ENCODE measurements around the gene XIRP1.

The XIRP1 gene

DNA sequence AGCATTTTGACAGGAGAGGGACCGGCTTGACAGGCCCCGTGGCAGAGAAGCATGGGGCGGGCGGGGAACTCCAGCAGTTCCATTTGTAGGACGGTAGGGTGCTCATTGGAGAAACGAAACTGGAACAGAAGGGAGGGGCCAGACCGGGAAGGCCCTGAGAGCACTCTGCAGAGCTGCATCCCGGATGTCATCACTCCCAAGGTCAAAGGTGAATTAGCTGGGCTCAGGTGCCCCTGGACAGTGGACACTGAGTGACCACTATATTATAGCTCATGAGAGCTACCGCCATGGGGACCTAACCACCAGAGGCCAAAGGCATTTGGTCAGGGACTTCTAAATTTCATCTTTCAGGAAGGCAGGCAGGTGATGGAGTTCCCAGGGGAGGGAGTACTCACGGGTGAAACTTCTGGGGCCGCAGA is 46.3 kb downstream of the XIRP1 start:
- peak overlapping the region; percentile 69 for H3K4me2 ChIP-seq (ENCODE audit: low read length)
- peaks cover 64% of the 10 kb centered on the region for H3K4me1 ChIP-seq (ENCODE audit: control insufficient read depth, insufficient read depth, low read length)
- H3K9me3 ChIP-seq (replicated peaks; ENCODE audit: low read length) = no peaks in the 10 kb centered on the region
- H3K27me3 ChIP-seq (ENCODE audit: control insufficient read depth, insufficient read depth, low read length) = no peaks in the 10 kb centered on the region
- no peak overlapping the region for H3K4me3 ChIP-seq (ENCODE audit: low read length)
- H3K9ac ChIP-seq (ENCODE audit: low read depth, low read length) = peak overlapping the region; percentile 13
- peaks cover 54% of the 10 kb centered on the region for H3K36me3 ChIP-seq (ENCODE audit: insufficient read depth, low read length)

DNA sequence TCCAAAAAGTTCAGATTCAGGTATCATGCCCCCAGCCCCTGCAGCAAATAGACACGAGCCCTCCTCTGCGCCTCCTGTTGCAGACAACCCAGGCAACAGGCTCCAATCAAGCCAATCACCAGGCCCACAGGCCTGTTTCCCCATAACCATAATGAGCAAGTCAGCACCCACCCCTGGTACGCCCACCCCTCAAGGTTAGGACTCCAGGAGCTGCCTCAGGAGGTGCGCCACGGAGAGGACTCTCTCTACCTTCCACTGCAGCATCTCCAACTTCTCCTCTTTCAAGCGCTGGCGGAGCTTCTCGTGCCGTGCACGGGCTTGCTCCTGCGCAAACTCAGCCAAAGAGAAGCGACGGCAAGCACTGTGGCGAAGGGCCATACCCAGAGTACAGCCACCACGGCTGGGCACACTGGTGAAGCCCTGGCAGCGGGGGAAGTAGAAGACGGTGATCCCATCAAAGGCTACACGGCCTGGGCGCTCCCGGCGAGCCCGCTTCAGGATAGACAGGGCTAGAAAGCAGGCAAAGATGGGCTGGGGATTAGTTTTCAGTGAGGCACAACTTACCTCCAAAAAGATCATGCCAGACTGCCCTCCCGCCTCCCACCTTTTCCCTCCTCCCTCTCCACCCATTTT is 47.5 kb downstream of the XIRP1 start:
- Histone ChIP-seq H3K36me3 (ENCODE audit: insufficient read depth, low read length) (peaks cover 54% of the 10 kb centered on the region), H3K9me3 (replicated peaks; ENCODE audit: low read length) (no peaks in the 10 kb centered on the region), H3K4me2 (ENCODE audit: low read length) (no peak overlapping the region), H3K27me3 (ENCODE audit: control insufficient read depth, insufficient read depth, low read length) (no peaks in the 10 kb centered on the region), H3K9ac (ENCODE audit: low read depth, low read length) (no peak overlapping the region), H3K4me1 (ENCODE audit: control insufficient read depth, insufficient read depth, low read length) (peaks cover 53% of the 10 kb centered on the region), H3K4me3 (ENCODE audit: low read length) (no peak overlapping the region)

DNA sequence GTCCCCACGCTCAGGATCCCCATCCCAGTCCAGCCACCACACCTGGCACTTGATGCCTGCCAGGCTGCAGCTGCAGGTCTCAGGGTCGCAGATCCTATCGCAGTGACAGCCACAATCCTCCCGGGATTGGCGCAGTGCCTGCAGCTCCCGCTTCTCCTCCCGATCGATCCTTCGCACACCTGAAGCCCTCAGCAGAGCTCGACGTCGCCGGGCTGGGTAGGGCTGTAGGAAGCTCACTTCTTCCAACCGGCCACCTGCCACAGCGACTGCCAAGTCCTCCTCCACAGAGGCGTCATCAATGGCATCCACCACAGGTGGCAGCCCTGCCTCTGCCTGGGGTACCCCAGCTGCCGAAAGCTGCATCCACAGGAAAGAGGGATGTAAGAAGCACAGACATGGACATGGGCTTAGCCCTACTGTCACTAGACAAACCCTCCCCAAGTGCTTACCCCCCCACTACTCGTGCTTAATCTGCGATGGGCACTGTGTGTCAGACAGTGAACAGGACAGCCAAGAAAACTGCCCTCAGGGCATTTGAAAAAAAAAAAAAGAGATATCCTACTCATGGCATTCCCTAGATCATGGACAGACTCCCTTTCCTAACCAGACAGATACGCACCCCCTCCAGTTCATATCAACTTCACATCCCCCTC is 48.2 kb downstream of the XIRP1 start:
- Histone ChIP-seq H3K4me1 (ENCODE audit: control insufficient read depth, insufficient read depth, low read length) (peaks cover 46% of the 10 kb centered on the region), H3K9me3 (replicated peaks; ENCODE audit: low read length) (no peaks in the 10 kb centered on the region), H3K4me2 (ENCODE audit: low read length) (no peak overlapping the region), H3K4me3 (ENCODE audit: low read length) (no peak overlapping the region), H3K9ac (ENCODE audit: low read depth, low read length) (no peak overlapping the region), H3K36me3 (ENCODE audit: insufficient read depth, low read length) (peaks cover 54% of the 10 kb centered on the region), H3K27me3 (ENCODE audit: control insufficient read depth, insufficient read depth, low read length) (no peaks in the 10 kb centered on the region)

DNA sequence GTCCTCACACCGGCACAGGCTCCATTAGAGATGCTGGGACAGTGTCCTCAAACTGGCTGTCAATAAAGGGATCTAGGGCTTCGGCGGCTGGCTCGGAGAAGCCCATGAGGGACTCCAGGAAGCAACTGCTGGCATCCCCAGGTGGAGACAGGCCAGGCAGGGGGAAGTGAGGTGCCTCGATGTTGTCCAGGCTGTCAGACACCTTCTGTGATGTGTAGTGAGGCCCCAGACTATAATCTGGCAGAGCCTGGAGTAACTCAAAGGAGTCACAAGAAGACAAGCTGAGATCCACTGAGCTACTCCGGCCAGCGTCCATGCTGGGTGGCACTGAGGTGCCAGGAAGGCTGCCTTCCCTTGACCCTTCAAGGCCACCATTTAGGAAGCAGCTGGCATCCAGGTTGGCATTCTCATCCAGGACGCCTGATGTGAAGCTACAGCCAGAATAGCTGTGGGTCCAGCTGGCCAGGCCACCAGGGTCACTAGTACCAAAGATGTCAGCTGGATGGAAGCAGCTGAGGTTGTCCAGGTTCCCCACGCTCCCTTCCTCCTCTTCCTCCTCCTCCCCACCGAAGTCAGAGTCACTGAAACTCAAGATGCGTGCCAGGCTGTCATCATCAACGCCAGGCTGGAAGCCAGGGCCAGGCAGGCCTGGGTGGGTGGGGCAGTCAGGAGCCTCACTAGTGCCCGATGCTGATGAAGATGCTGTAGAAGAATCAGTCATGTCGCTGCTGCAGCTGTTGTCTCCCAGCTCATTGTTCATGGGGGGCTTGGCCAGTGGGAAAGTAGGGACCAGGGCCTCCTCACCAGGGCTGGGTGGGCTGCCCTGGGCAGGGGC is 49.1 kb downstream of the XIRP1 start:
- H3K27me3 ChIP-seq (ENCODE audit: control insufficient read depth, insufficient read depth, low read length) = no peaks in the 10 kb centered on the region
- H3K9me3 ChIP-seq (replicated peaks; ENCODE audit: low read length) = no peaks in the 10 kb centered on the region
- H3K9ac ChIP-seq (ENCODE audit: low read depth, low read length) = no peak overlapping the region
- H3K4me3 ChIP-seq (ENCODE audit: low read length) = no peak overlapping the region
- peaks cover 54% of the 10 kb centered on the region for H3K36me3 ChIP-seq (ENCODE audit: insufficient read depth, low read length)
- peaks cover 37% of the 10 kb centered on the region for H3K4me1 ChIP-seq (ENCODE audit: control insufficient read depth, insufficient read depth, low read length)
- no peak overlapping the region for H3K4me2 ChIP-seq (ENCODE audit: low read length)

DNA sequence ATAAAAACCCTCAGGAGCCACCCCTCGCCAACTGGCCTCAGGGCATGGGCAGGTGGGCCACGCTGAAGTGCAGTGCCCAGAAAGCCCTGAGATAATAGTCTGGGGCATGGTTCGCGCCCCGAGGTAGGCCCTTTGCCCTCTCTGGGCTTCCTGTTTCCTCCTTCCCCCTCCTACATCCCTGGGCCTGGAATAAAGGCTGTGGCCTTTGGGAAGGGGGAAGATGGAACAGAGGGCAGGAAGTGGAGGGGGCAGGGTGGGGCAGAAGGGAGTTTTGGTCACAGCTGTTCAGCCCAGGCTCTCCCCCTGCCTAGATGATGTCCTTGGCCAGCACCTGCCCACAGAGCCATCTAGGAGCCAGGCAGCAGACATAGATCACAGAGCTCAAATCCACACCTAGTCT is 50.3 kb downstream of the XIRP1 start:
- Histone ChIP-seq H3K4me1 (ENCODE audit: control insufficient read depth, insufficient read depth, low read length) (peaks cover 25% of the 10 kb centered on the region), H3K4me3 (ENCODE audit: low read length) (no peak overlapping the region), H3K9ac (ENCODE audit: low read depth, low read length) (no peak overlapping the region), H3K9me3 (replicated peaks; ENCODE audit: low read length) (no peaks in the 10 kb centered on the region), H3K4me2 (ENCODE audit: low read length) (no peak overlapping the region), H3K36me3 (ENCODE audit: insufficient read depth, low read length) (peaks cover 54% of the 10 kb centered on the region), H3K27me3 (ENCODE audit: control insufficient read depth, insufficient read depth, low read length) (no peaks in the 10 kb centered on the region)

DNA sequence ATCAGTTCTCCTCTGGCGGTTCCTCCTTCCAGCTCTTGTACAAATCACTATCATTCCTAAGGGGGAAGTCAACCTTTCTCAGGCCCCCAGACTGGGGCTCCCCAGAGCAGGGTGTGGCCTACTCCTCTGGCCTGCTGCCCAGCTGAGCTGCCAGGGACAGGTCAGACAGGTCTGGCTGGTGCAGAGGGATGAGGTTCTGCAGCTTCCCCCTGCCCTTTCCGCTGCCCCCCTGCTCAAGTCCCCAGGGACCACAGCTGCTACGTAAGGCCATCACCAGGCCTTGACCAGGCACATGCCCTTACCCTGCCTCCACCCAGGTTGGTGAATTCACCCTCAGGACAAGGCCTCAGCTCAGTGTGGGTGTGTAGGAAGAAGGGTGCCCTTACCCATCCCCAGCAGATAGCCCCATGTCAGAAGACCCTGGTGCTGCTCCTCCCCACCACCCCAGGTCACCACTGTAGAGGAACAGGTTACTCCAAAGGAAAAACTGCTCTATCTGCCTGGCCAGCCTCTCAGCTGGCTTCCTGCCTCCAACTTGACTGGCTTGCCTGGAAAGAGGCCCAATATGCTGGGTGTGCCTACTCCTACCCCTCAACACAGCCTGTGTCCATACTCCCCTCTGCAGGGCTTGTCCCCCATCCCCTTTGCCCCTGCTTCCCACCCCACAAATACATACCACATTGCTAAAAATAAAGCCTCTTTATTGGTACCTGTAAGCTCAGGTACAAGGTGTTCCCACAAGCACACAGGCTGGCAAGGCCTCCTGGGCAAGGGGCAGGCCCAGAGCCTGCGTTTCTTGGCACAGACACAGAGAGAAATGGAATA is 51.0 kb downstream of the XIRP1 start:
- H3K9me3 ChIP-seq (replicated peaks; ENCODE audit: low read length) = no peaks in the 10 kb centered on the region
- H3K9ac ChIP-seq (ENCODE audit: low read depth, low read length) = no peak overlapping the region
- no peaks in the 10 kb centered on the region for H3K27me3 ChIP-seq (ENCODE audit: control insufficient read depth, insufficient read depth, low read length)
- no peak overlapping the region for H3K4me3 ChIP-seq (ENCODE audit: low read length)
- H3K4me2 ChIP-seq (ENCODE audit: low read length) = no peak overlapping the region
- H3K4me1 ChIP-seq (ENCODE audit: control insufficient read depth, insufficient read depth, low read length) = peaks cover 19% of the 10 kb centered on the region
- peaks cover 52% of the 10 kb centered on the region for H3K36me3 ChIP-seq (ENCODE audit: insufficient read depth, low read length)

DNA sequence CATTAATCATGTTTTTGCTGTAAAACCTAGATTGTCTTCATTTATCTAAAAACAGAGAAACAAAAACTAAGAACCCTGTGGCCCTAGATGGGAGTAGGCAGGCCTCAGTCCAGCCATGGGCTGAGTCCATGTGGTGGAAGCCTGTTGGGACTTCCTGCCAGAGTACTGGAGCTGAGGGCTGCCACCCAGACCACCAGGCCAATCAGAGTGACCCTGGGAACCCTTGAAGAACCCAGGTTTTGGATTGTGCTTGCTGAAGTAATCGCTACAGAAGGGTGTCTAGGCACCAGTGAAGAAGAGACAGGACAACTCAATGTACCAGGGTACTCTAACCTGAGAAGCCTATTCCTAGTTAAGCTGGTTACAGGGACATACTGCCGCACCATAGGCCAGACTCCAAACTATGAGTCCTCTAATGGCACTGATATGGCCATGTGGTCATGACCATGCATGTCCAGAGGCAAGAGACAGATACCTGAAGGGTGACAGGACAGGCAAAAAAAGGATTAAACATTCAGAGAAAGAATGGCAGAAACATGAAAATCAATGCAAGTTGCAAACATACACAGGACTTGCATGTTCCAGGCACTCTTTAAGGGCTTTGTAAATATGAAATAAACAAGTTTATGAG is 51.9 kb downstream of the XIRP1 start:
- no peak overlapping the region for H3K4me3 ChIP-seq (ENCODE audit: low read length)
- no peaks in the 10 kb centered on the region for H3K9me3 ChIP-seq (replicated peaks; ENCODE audit: low read length)
- H3K9ac ChIP-seq (ENCODE audit: low read depth, low read length) = no peak overlapping the region
- H3K4me2 ChIP-seq (ENCODE audit: low read length) = no peak overlapping the region
- H3K4me1 ChIP-seq (ENCODE audit: control insufficient read depth, insufficient read depth, low read length) = peaks cover 13% of the 10 kb centered on the region
- no peaks in the 10 kb centered on the region for H3K27me3 ChIP-seq (ENCODE audit: control insufficient read depth, insufficient read depth, low read length)
- H3K36me3 ChIP-seq (ENCODE audit: insufficient read depth, low read length) = peaks cover 43% of the 10 kb centered on the region

DNA sequence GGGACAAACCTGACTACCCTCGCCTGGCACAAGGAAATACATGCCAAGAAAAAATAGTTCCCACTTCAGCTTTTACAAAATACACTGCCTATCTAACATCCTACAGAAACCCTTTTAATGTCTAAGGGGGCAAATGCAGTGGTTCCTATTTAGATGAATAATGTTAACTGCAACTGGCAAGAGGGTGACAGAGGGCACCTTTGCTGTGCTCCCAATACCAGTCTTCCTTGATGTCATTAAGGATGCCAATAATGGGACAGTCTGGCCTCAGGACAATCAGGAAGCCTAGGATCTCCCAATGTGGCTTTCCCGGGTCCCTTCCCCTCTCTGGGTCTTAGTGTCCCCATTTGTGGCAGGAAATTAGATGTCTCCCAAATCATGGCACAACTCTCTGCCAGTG is 53.0 kb downstream of the XIRP1 start:
- H3K4me2 ChIP-seq (ENCODE audit: low read length) = no peak overlapping the region
- peaks cover 32% of the 10 kb centered on the region for H3K36me3 ChIP-seq (ENCODE audit: insufficient read depth, low read length)
- H3K27me3 ChIP-seq (ENCODE audit: control insufficient read depth, insufficient read depth, low read length) = no peaks in the 10 kb centered on the region
- no peak overlapping the region for H3K4me3 ChIP-seq (ENCODE audit: low read length)
- no peaks in the 10 kb centered on the region for H3K9me3 ChIP-seq (replicated peaks; ENCODE audit: low read length)
- H3K9ac ChIP-seq (ENCODE audit: low read depth, low read length) = no peak overlapping the region
- H3K4me1 ChIP-seq (ENCODE audit: control insufficient read depth, insufficient read depth, low read length) = peaks cover 13% of the 10 kb centered on the region

DNA sequence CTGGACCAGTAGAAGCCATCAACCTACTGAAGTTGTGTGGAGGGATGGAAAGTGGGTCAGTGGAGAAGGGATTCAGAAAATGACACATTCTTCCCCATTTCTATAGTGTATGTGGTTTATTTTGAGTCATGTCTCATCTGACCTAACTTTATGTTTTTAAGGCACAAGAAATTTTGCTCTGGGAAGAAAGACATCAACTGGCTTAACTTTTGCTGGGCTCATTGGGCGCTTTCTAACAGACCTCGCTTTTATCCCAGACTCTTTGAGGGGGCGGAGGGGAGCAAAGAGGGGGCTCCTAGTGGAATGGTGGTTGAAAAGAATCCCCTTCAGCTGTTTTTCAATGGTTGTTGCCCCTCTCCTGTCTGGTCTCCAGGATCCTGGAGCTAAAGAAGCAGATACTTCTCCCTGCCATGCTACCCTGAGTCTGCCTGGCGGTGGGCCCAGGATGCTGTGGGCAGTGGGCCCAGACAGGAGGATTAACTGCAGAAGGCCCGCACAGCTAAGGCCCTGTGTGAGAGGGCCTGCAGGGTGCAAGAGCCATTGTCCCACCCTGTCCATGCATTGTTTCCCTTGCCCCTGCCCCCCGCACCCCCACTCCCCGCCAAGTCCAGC is 53.5 kb downstream of the XIRP1 start:
- Histone ChIP-seq H3K4me1 (ENCODE audit: control insufficient read depth, insufficient read depth, low read length) (peaks cover 13% of the 10 kb centered on the region), H3K9me3 (replicated peaks; ENCODE audit: low read length) (no peaks in the 10 kb centered on the region), H3K36me3 (ENCODE audit: insufficient read depth, low read length) (peaks cover 27% of the 10 kb centered on the region), H3K4me2 (ENCODE audit: low read length) (no peak overlapping the region), H3K9ac (ENCODE audit: low read depth, low read length) (no peak overlapping the region), H3K4me3 (ENCODE audit: low read length) (no peak overlapping the region), H3K27me3 (ENCODE audit: control insufficient read depth, insufficient read depth, low read length) (no peaks in the 10 kb centered on the region)

DNA sequence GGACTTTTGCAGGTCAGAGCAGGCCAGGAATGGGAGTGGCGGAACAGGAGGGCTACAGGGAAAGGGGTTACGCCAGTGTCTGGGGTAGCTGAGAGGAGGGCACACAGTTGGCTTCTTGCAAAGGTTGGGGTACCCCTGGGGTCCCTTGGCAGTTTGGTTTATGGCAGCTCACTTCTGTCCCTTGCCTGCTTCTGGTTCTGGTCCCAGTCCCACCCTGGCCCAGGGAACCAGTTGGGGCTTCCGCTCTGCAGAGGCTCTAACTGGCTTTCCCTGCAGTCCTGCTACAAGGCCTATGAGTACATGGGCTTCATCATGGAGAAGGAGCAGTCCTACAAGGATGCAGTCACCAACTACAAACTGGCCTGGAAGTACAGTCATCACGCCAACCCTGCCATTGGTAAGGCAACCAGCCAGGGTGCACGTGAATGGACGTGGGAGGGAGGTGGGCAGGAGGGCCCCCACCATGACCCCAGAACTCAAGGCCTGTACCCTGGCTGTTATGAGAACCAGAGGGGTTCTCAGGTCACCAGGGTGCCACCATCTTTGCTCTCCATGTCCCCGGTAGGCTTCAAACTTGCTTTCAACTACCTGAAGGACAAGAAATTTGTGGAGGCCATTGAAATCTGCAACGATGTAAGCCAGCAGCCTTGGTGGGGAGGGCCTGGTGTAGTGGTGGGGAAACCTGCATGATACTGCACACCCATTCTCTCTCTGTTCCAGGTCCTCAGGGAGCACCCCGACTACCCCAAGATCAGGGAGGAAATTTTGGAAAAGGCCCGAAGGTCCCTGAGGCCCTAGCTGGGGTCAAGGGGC is 54.2 kb downstream of the XIRP1 start:
- H3K4me3 ChIP-seq (ENCODE audit: low read length) = no peak overlapping the region
- H3K9ac ChIP-seq (ENCODE audit: low read depth, low read length) = no peak overlapping the region
- no peaks in the 10 kb centered on the region for H3K9me3 ChIP-seq (replicated peaks; ENCODE audit: low read length)
- H3K27me3 ChIP-seq (ENCODE audit: control insufficient read depth, insufficient read depth, low read length) = no peaks in the 10 kb centered on the region
- H3K4me2 ChIP-seq (ENCODE audit: low read length) = no peak overlapping the region
- peaks cover 20% of the 10 kb centered on the region for H3K36me3 ChIP-seq (ENCODE audit: insufficient read depth, low read length)
- H3K4me1 ChIP-seq (ENCODE audit: control insufficient read depth, insufficient read depth, low read length) = peaks cover 13% of the 10 kb centered on the region

Measured in skeletal muscle satellite cell (primary cell).